ENCODE data around the gene CDH16.
"Not testable (repeated sequence)": the region's sequence is repeated elsewhere in the genome, so short reads cannot be mapped to it uniquely, and the experiment has no call there.

CDH16 gene

GRCh38 chr16:66947302-66948065 lies 28.8 kb upstream of the CDH16 start:
- DNase-seq, result peak; percentile 79

GRCh38 chr16:66946974-66947301 lies 28.3 kb upstream of the CDH16 start:
- DNase-seq, result no peak

GRCh38 chr16:66946541-66946940 lies 27.9 kb upstream of the CDH16 start:
- DNase-seq, result no peak

- no peak for DNase-seq
These were observed 27.3 kb upstream of the CDH16 start for GRCh38 chr16:66945939-66946338.

GRCh38 chr16:66944971-66945370 lies 26.3 kb upstream of the CDH16 start:
- DNase-seq, result not testable (repeated sequence)

- no peak for DNase-seq
These were observed 25.4 kb upstream of the CDH16 start for GRCh38 chr16:66944054-66944441.

GRCh38 chr16:66943426-66944053 lies 24.9 kb upstream of the CDH16 start:
- no peak for DNase-seq

GRCh38 chr16:66942981-66943380 lies 24.3 kb upstream of the CDH16 start:
- no peak for DNase-seq

- DNase-seq, result no peak
These were observed 21.6 kb upstream of the CDH16 start for GRCh38 chr16:66940236-66940635.

GRCh38 chr16:66939366-66939765 lies 20.7 kb upstream of the CDH16 start:
- no peak for DNase-seq

- no peak for DNase-seq
These were observed 19.1 kb upstream of the CDH16 start for GRCh38 chr16:66937725-66938337.

- no peak for DNase-seq
These were observed 18.3 kb upstream of the CDH16 start for GRCh38 chr16:66936889-66937554.

- no peak for DNase-seq
These were observed 17.8 kb upstream of the CDH16 start for GRCh38 chr16:66936462-66936861.

GRCh38 chr16:66935314-66936011 lies 16.8 kb upstream of the CDH16 start, which contains the start of gene CES2:
Gene CES2, plus strand, starts transcription at chr16:66935516. Its CDS starts 120 bp downstream, at chr16:66935636.
- no peak for DNase-seq

- not testable (repeated sequence) for DNase-seq
These were observed 16.2 kb upstream of the CDH16 start for GRCh38 chr16:66934839-66935313.

- DNase-seq, result peak; percentile 79
These were observed 15.6 kb upstream of the CDH16 start, which contains the start of gene CIAO2B for GRCh38 chr16:66934138-66934838. Gene CIAO2B, minus strand, starts transcription at chr16:66934402. Its CDS starts 38 bp downstream, at chr16:66934364.

GRCh38 chr16:66933776-66934137 lies 15.1 kb upstream of the CDH16 start:
- DNase-seq, result no peak

- no peak for DNase-seq
These were observed 13.4 kb upstream of the CDH16 start for GRCh38 chr16:66932076-66932475.

- DNase-seq, result no peak
These were observed 13.0 kb upstream of the CDH16 start for GRCh38 chr16:66931665-66932064.

- DNase-seq, result no peak
These were observed 11.5 kb upstream of the CDH16 start for GRCh38 chr16:66930189-66930588.

- DNase-seq, result no peak
These were observed 10.2 kb upstream of the CDH16 start for GRCh38 chr16:66928702-66929388.
